Measurements from ENCODE around the gene MEOX1. TPM values are rescaled to one million over a fixed set of nuclear protein-coding genes. Genes with fewer than 3 reads are reported as not detected.
"Not testable (repeated sequence)": the region's sequence is repeated elsewhere in the genome, so short reads cannot be mapped to it uniquely, and the experiment has no call there.

MEOX1 gene
- total RNA-seq, 1 experiment from 2014 or later: not detected

DNA sequence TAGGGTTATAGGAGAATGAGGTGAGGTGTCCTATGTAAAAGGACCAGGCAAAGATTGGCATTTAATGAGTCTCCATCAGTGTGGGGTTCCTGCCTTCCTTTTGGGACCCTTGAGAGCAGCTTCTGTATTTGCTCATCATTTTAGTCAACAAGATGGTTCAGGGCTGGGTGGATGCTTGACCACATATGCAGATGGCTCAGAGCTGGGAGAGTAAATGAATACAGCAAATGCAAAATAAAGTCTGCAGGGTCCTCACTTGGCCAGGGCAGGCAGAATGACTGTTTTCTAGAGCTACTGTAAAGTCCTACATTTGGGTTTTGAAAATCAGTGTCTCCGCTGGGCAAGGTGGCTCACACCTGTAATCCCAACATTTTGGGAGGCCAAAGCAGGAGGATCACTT, 58.4 kb downstream of the MEOX1 start:
- no peak overlapping the region for H3K27ac ChIP-seq (ENCODE audit: insufficient read length, low read depth, low read length)
- H3K4ac ChIP-seq (ENCODE audit: low read depth, low read length): no peak overlapping the region
- H2AFZ ChIP-seq (ENCODE audit: low read length): no peak overlapping the region
- TF ChIP-seq, protein P1, sequence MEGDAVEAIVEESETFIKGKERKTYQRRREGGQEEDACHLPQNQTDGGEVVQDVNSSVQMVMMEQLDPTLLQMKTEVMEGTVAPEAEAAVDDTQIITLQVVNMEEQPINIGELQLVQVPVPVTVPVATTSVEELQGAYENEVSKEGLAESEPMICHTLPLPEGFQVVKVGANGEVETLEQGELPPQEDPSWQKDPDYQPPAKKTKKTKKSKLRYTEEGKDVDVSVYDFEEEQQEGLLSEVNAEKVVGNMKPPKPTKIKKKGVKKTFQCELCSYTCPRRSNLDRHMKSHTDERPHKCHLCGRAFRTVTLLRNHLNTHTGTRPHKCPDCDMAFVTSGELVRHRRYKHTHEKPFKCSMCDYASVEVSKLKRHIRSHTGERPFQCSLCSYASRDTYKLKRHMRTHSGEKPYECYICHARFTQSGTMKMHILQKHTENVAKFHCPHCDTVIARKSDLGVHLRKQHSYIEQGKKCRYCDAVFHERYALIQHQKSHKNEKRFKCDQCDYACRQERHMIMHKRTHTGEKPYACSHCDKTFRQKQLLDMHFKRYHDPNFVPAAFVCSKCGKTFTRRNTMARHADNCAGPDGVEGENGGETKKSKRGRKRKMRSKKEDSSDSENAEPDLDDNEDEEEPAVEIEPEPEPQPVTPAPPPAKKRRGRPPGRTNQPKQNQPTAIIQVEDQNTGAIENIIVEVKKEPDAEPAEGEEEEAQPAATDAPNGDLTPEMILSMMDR (conservative IDR thresholded peaks at IDR 0.05): no peak
- H3T11ph ChIP-seq (ENCODE audit: low read length): no peak overlapping the region
- no peaks in the 10 kb centered on the region for H3K79me1 ChIP-seq (ENCODE audit: insufficient read depth, low read depth, low read length, poor library complexity, severe bottlenecking)
- no peak overlapping the region for H3K27ac Mint-ChIP-seq
- H3K27me3 ChIP-seq (ENCODE audit: insufficient read depth, low read length): no peaks in the 10 kb centered on the region
- H3K23ac ChIP-seq (ENCODE audit: insufficient read length, low read depth, low read length): no peak overlapping the region
- H2BK5ac ChIP-seq (ENCODE audit: insufficient read length, low read length): no peak overlapping the region
- no peak overlapping the region for H3K4me2 ChIP-seq (ENCODE audit: insufficient read depth, insufficient read length, low read length)
- no peak overlapping the region for H3K9ac ChIP-seq (ENCODE audit: extremely low read depth, insufficient read length, low read length)
- H3K36me3 Mint-ChIP-seq (ENCODE audit: insufficient read depth in 1 of 3, low read depth in 3 of 3): peaks cover 0 to 4% (median 0%) of the 10 kb centered on the region in 3 experiments; a peak in 1 of 7 replicates
- peaks cover 1% of the 10 kb centered on the region; the same call in 1 of the 2 replicates for H3K27me3 Mint-ChIP-seq (ENCODE audit: low read depth)
- no peak overlapping the region for H4K91ac ChIP-seq (ENCODE audit: insufficient read length, low read depth, low read length)
- H3K23me2 ChIP-seq (ENCODE audit: insufficient read length, low read depth, low read length, poor library complexity, severe bottlenecking): no peaks in the 10 kb centered on the region
- no peak overlapping the region for H2BK120ac ChIP-seq (ENCODE audit: low read depth, low read length, poor library complexity, severe bottlenecking)
- no peak overlapping the region for H3K4me3 Mint-ChIP-seq
- no peak overlapping the region for H2AK5ac ChIP-seq (ENCODE audit: insufficient read length, low read length)
- DNase-seq: no peak
- H3K9me3 Mint-ChIP-seq: peaks cover 2 to 4% of the 10 kb centered on the region in 2 experiments; a peak in 1 of 5 replicates
- no peaks in the 10 kb centered on the region for H3K9me3 ChIP-seq (ENCODE audit: control insufficient read depth, low read depth, low read length)
- H4K8ac ChIP-seq (replicated peaks; ENCODE audit: insufficient read length, low read depth, low read length): no peak overlapping the region
- no CpG with 5 or more reads among the region's 1 CpG for WGBS (ENCODE audit: extremely low coverage, insufficient read length, low lambda C conversion rate)
- H3K4me1 ChIP-seq (ENCODE audit: insufficient read depth, low read length): no peaks in the 10 kb centered on the region
- no peaks in the 10 kb centered on the region for H3K79me2 ChIP-seq (ENCODE audit: insufficient read depth, low read length)
- H4K20me1 ChIP-seq (ENCODE audit: control insufficient read depth, insufficient read depth, insufficient read length): no peaks in the 10 kb centered on the region
- H3K4me1 Mint-ChIP-seq: peaks cover 8 to 9% of the 10 kb centered on the region in 2 experiments
- H4K5ac ChIP-seq (ENCODE audit: insufficient read length, low read depth, low read length): no peak overlapping the region
- no peak overlapping the region for H3K56ac ChIP-seq (ENCODE audit: insufficient read length, low read depth, low read length)
- H2BK20ac ChIP-seq (ENCODE audit: low read depth, low read length, poor library complexity, severe bottlenecking): no peak overlapping the region
- H2BK15ac ChIP-seq (ENCODE audit: low read depth, low read length): no peak overlapping the region
- H3K14ac ChIP-seq (ENCODE audit: insufficient read depth, low read length): no peak overlapping the region
- H2BK12ac ChIP-seq (ENCODE audit: insufficient read length, low read depth, low read length): no peak overlapping the region
- no peak overlapping the region for H3K18ac ChIP-seq (ENCODE audit: insufficient read length, low read depth, low read length)

DNA sequence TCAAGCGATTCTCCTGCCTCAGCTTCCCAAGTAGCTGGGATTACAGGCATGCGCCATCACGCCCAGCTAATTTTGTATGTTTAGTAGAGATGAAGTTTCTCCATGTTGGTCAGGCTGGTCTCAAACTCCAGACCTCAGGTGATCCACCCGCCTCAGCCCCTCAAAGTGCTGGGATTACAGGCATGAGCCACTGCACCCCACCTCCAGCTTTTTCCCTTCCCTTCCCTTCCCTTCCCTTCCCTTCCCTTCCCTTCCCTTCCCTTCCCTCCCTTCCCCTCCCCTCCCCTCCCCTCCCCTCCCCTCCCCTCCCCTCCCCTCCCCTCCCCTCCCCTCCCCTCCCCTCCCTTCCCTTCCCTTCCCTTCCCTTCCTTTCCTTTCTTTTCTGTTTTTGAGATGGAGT, 59.2 kb downstream of the MEOX1 start:
- no CpG with 5 or more reads among the region's 4 CpGs for WGBS (ENCODE audit: extremely low coverage, insufficient read length, low lambda C conversion rate)
- not testable (repeated sequence) for H3K23ac ChIP-seq (ENCODE audit: insufficient read length, low read depth, low read length); H3K79me1 ChIP-seq (ENCODE audit: insufficient read depth, low read depth, low read length, poor library complexity, severe bottlenecking); H3K18ac ChIP-seq (ENCODE audit: insufficient read length, low read depth, low read length); H3K4ac ChIP-seq (ENCODE audit: low read depth, low read length); H4K20me1 ChIP-seq (ENCODE audit: control insufficient read depth, insufficient read depth, insufficient read length); H2AFZ ChIP-seq (ENCODE audit: low read length); H3K27me3 Mint-ChIP-seq (ENCODE audit: low read depth); H3K27ac Mint-ChIP-seq; H3K27me3 ChIP-seq (ENCODE audit: insufficient read depth, low read length); H3K9me3 ChIP-seq (ENCODE audit: control insufficient read depth, low read depth, low read length); H2BK20ac ChIP-seq (ENCODE audit: low read depth, low read length, poor library complexity, severe bottlenecking); H2BK120ac ChIP-seq (ENCODE audit: low read depth, low read length, poor library complexity, severe bottlenecking); H4K8ac ChIP-seq (replicated peaks; ENCODE audit: insufficient read length, low read depth, low read length); H3K36me3 Mint-ChIP-seq (ENCODE audit: insufficient read depth in 1 of 3, low read depth in 3 of 3); H4K91ac ChIP-seq (ENCODE audit: insufficient read length, low read depth, low read length); H2BK15ac ChIP-seq (ENCODE audit: low read depth, low read length); H3K27ac ChIP-seq (ENCODE audit: insufficient read length, low read depth, low read length); H3K56ac ChIP-seq (ENCODE audit: insufficient read length, low read depth, low read length); H3K9me3 Mint-ChIP-seq; H3K79me2 ChIP-seq (ENCODE audit: insufficient read depth, low read length); H2BK5ac ChIP-seq (ENCODE audit: insufficient read length, low read length); H3K14ac ChIP-seq (ENCODE audit: insufficient read depth, low read length); H3K4me3 Mint-ChIP-seq; H3K4me2 ChIP-seq (ENCODE audit: insufficient read depth, insufficient read length, low read length); H3T11ph ChIP-seq (ENCODE audit: low read length); H3K23me2 ChIP-seq (ENCODE audit: insufficient read length, low read depth, low read length, poor library complexity, severe bottlenecking); H4K5ac ChIP-seq (ENCODE audit: insufficient read length, low read depth, low read length); H2BK12ac ChIP-seq (ENCODE audit: insufficient read length, low read depth, low read length); H2AK5ac ChIP-seq (ENCODE audit: insufficient read length, low read length); H3K9ac ChIP-seq (ENCODE audit: extremely low read depth, insufficient read length, low read length); DNase-seq; H3K4me1 ChIP-seq (ENCODE audit: insufficient read depth, low read length)
- H3K4me1 Mint-ChIP-seq: peaks cover 8 to 12% of the 10 kb centered on the region in 2 experiments
